IPS DF 4.7 (cell line): ENCODE data around the gene RET.

Experiments
- DNase-seq: peaks from one replicate; pipeline ENCODE4 v3.0.0-alpha.2; 2013; ENCODE audit warnings: low spot score; ENCODE audit errors: extremely low read depth

The RET gene

GRCh38 chr10:43120116-43120928 lies 43.5 kb downstream of the RET start:
- no peak for DNase-seq

- no peak for DNase-seq
Observed at GRCh38 chr10:43120929-43121314, 44.1 kb downstream of the RET start.

- DNase-seq = no peak
Observed at GRCh38 chr10:43121444-43121843, 44.6 kb downstream of the RET start.

GRCh38 chr10:43122096-43122495 lies 45.2 kb downstream of the RET start:
- no peak for DNase-seq

GRCh38 chr10:43122826-43123225 lies 46.0 kb downstream of the RET start:
- no peak for DNase-seq

GRCh38 chr10:43123361-43124093 lies 46.7 kb downstream of the RET start:
- DNase-seq = no peak

- no peak for DNase-seq
Observed at GRCh38 chr10:43124094-43124521, 47.2 kb downstream of the RET start.

- no peak for DNase-seq
Observed at GRCh38 chr10:43124574-43125273, 47.9 kb downstream of the RET start.

GRCh38 chr10:43125274-43125845 lies 48.5 kb downstream of the RET start:
- DNase-seq = no peak

GRCh38 chr10:43125881-43126731 lies 49.2 kb downstream of the RET start:
- no peak for DNase-seq

GRCh38 chr10:43126759-43127424 lies 50.0 kb downstream of the RET start:
- DNase-seq = no peak

- DNase-seq = no peak
Observed at GRCh38 chr10:43127442-43127841, 50.6 kb downstream of the RET start.

- no peak for DNase-seq
Observed at GRCh38 chr10:43128331-43128730, 51.5 kb downstream of the RET start.

- no peak for DNase-seq
Observed at GRCh38 chr10:43128958-43129706, 52.3 kb downstream of the RET start.

GRCh38 chr10:43130770-43131171 lies 53.9 kb downstream of the RET start:
- DNase-seq = no peak

GRCh38 chr10:43131256-43131655 lies 54.4 kb downstream of the RET start:
- DNase-seq = no peak

GRCh38 chr10:43131906-43132305 lies 55.0 kb downstream of the RET start:
- DNase-seq = no peak

GRCh38 chr10:43132867-43133787 lies 56.3 kb downstream of the RET start:
- DNase-seq = no peak
